ENCODE data around the gene TACSTD2.

Gene TACSTD2

DNA sequence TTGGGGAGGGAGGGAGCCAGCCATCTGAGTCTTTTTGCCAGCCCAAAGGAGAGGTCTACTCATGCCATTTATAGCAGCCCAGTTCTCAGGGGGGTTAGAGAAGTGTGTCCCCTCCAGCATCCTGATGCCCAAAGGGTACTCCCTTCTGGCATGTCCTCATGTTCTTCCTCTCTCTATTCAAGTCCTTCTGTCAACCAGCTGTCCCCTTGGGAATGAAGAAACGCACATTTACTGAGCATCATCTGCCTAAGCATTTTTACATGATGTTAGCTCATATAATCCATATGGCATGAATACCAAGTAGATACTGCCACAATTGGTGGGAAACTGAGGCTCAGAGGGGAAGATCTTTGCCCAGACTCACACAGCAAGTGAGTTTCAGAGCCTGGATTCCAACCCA, 14.8 kb upstream of the TACSTD2 start:
- TF ChIP-seq TAF1 (IDR thresholded peaks at IDR 0.05; ENCODE audit: borderline replicate concordance, insufficient read depth, low read length), result no peak
- TF ChIP-seq SIN3A (IDR thresholded peaks at IDR 0.05; ENCODE audit: borderline replicate concordance, insufficient read depth, low read length), result no peak
- no peak for TF ChIP-seq POLR2AphosphoS5 (IDR thresholded peaks at IDR 0.05; ENCODE audit: low read depth, low read length)
- TF ChIP-seq, protein P1, sequence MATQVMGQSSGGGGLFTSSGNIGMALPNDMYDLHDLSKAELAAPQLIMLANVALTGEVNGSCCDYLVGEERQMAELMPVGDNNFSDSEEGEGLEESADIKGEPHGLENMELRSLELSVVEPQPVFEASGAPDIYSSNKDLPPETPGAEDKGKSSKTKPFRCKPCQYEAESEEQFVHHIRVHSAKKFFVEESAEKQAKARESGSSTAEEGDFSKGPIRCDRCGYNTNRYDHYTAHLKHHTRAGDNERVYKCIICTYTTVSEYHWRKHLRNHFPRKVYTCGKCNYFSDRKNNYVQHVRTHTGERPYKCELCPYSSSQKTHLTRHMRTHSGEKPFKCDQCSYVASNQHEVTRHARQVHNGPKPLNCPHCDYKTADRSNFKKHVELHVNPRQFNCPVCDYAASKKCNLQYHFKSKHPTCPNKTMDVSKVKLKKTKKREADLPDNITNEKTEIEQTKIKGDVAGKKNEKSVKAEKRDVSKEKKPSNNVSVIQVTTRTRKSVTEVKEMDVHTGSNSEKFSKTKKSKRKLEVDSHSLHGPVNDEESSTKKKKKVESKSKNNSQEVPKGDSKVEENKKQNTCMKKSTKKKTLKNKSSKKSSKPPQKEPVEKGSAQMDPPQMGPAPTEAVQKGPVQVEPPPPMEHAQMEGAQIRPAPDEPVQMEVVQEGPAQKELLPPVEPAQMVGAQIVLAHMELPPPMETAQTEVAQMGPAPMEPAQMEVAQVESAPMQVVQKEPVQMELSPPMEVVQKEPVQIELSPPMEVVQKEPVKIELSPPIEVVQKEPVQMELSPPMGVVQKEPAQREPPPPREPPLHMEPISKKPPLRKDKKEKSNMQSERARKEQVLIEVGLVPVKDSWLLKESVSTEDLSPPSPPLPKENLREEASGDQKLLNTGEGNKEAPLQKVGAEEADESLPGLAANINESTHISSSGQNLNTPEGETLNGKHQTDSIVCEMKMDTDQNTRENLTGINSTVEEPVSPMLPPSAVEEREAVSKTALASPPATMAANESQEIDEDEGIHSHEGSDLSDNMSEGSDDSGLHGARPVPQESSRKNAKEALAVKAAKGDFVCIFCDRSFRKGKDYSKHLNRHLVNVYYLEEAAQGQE (IDR thresholded peaks at IDR 0.05; ENCODE audit: insufficient read depth in 1 of 2, low read depth in 2 of 2, low read length in 2 of 2), result no peak
- TF ChIP-seq FOXP2 (optimal IDR thresholded peaks at IDR 0.05; ENCODE audit: borderline replicate concordance, extremely low read depth, extremely low read length, insufficient read depth), result no peak

DNA sequence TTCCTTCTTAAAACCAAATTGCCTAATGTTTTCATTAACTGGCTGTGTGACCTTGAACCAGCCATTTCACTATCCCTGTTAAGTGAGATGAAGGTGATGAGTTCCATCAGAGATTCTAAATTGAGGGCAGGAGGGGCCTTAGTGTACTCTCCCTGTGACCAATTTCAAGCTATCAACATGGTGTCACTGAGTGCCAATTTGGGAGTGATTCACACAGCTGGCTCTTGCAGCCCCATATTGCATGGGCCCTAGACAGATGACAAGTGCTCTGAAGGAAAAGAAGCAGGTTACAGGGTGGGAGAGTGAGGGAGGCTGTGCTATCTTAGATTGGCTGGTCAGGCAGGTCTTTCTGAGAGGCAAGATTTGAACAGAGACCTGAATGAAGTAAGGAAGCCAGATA, 13.0 kb upstream of the TACSTD2 start:
- TF ChIP-seq FOXP2 (optimal IDR thresholded peaks at IDR 0.05; ENCODE audit: borderline replicate concordance, extremely low read depth, extremely low read length, insufficient read depth), result no peak
- TF ChIP-seq, protein P1 (IDR thresholded peaks at IDR 0.05; ENCODE audit: insufficient read depth in 1 of 2, low read depth in 2 of 2, low read length in 2 of 2), result no peak
- TF ChIP-seq POLR2AphosphoS5 (IDR thresholded peaks at IDR 0.05; ENCODE audit: low read depth, low read length), result no peak
- TF ChIP-seq TAF1 (IDR thresholded peaks at IDR 0.05; ENCODE audit: borderline replicate concordance, insufficient read depth, low read length), result no peak
- no peak for TF ChIP-seq SIN3A (IDR thresholded peaks at IDR 0.05; ENCODE audit: borderline replicate concordance, insufficient read depth, low read length)

DNA sequence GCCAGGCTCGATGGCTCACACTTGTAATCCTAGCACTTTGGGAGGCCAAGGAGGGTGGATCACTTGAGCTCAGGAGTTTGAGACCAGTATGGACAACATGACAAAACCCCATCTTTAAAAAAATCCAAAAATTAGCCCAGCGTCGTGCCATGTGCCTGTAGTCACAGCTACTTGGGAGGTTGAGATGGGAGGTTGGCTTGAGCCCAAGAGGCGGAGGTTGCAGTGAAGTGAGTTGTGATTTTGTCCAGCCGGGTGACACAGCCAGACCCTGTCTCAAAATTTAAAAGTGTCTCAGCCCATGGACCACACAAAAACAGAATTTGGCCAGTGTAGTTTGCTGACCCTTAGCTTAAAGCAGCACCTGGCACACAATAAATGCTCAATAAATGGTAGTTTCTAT, 11.3 kb upstream of the TACSTD2 start:
- TF ChIP-seq FOXP2 (optimal IDR thresholded peaks at IDR 0.05; ENCODE audit: borderline replicate concordance, extremely low read depth, extremely low read length, insufficient read depth), result no peak
- no peak for TF ChIP-seq TAF1 (IDR thresholded peaks at IDR 0.05; ENCODE audit: borderline replicate concordance, insufficient read depth, low read length)
- TF ChIP-seq SIN3A (IDR thresholded peaks at IDR 0.05; ENCODE audit: borderline replicate concordance, insufficient read depth, low read length), result no peak
- TF ChIP-seq POLR2AphosphoS5 (IDR thresholded peaks at IDR 0.05; ENCODE audit: low read depth, low read length), result no peak
- TF ChIP-seq, protein P1 (IDR thresholded peaks at IDR 0.05; ENCODE audit: insufficient read depth in 1 of 2, low read depth in 2 of 2, low read length in 2 of 2), result no peak

DNA sequence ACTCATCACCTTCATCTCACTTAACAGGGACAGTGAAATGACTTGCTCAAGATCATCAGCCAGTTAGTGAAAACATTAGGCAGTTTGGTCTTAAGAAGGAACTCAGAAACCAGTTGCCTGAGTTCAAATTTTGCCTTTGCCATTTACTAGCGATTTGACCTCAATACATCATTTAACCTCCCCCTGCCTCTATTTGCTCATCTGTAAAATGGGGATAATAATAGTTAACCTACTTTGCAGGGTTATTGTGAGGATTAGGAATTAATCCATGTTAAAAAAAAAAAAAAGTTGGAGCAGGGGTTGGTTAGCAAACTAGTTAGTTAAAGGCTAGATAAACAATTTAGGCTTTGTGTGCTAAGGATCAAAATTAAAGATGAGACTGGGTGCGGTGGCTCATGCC, 10.6 kb upstream of the TACSTD2 start:
- TF ChIP-seq POLR2AphosphoS5 (IDR thresholded peaks at IDR 0.05; ENCODE audit: low read depth, low read length), result no peak
- no peak for TF ChIP-seq FOXP2 (optimal IDR thresholded peaks at IDR 0.05; ENCODE audit: borderline replicate concordance, extremely low read depth, extremely low read length, insufficient read depth)
- TF ChIP-seq TAF1 (IDR thresholded peaks at IDR 0.05; ENCODE audit: borderline replicate concordance, insufficient read depth, low read length), result no peak
- no peak for TF ChIP-seq SIN3A (IDR thresholded peaks at IDR 0.05; ENCODE audit: borderline replicate concordance, insufficient read depth, low read length)

DNA sequence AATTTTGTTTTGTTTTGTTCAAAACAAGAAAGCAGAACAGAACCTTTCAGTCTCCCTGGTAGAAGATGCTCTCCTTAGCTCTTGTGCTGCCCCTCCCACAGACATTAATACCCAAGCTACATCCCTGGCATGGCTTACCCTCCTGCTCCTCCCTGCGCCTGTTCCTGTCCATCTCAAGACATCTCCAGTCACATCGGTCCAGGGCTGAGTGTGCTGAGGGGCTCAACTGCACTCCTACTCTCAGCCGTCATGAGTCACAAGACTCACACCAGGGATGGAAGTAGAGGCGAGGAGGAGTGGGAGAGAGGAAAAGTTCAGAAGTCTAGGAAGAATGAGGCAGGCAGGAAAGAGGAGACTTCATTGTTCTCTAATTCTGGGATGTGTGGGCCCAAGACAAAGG, 9.2 kb upstream of the TACSTD2 start:
- TF ChIP-seq, protein P1 (IDR thresholded peaks at IDR 0.05; ENCODE audit: insufficient read depth in 1 of 2, low read depth in 2 of 2, low read length in 2 of 2), result no peak
- TF ChIP-seq TAF1 (IDR thresholded peaks at IDR 0.05; ENCODE audit: borderline replicate concordance, insufficient read depth, low read length), result no peak

Data from PFSK-1 (cell line).